Endothelial cell of umbilical vein (primary cell): ENCODE data around the gene TTC3. TPM values are rescaled to one million over a fixed set of nuclear protein-coding genes. Genes with fewer than 3 reads are reported as not detected.

Experiments used
- BruUV-seq: library from RNA; stranded (reverse); fragments of 400-500 nt; replicated peaks from 2 replicates; lab custom pipeline; 2021; lab: Mats Ljungman, UMichigan
- CTCF ChIA-PET: fragments of 300-600, 350-600 bp; sonication (Branson Sonifier 250); formaldehyde crosslinking; loops from one replicate; lab custom pipeline; 2021; ENCODE audit warnings: antibody characterized with exemption, inconsistent platforms; lab: Charles Lee
- POLR2A ChIA-PET: fragments of 300-600, 350-600 bp; sonication (Branson Sonifier 250); formaldehyde crosslinking; loops from one replicate; lab custom pipeline; 2021; ENCODE audit warnings: antibody characterized with exemption, inconsistent platforms; lab: Charles Lee
- DNase-seq: peaks from one replicate; pipeline ENCODE4 v3.0.0-alpha.2; 2011; ENCODE audit warnings: low read depth, low spot score
- FAIRE-seq: peaks from 2 replicates; lab custom pipeline; 2011; peaks lifted over from hg19 to GRCh38; lab: Jason Lieb, UNC
- H2AFZ ChIP-seq: 2 replicates; pipeline ENCODE4 v1.6.0; 2012; ENCODE audit warnings: low read depth, low read length, control low read depth, inconsistent platforms
- H3K27ac ChIP-seq: 2 replicates; pipeline ENCODE4 v1.5.1; 2011; ENCODE audit warnings: low read depth, mild to moderate bottlenecking, control low read depth, low read length, moderate library complexity; ENCODE audit not compliant: insufficient read depth
- H3K27me3 ChIP-seq, 2 experiments: 2 replicates each; pipeline versions ENCODE4 v1.6.0 to v1.6.1; 2011; ENCODE audit warnings: low read length in 2 of 2, mixed read lengths in 1 of 2; ENCODE audit not compliant: control insufficient read depth in 2 of 2, insufficient read depth in 2 of 2
- H3K36me3 ChIP-seq, 2 experiments: 2 replicates in 1 of 2; 3 replicates in 1 of 2; pipeline ENCODE4 v1.5.1; 2011; ENCODE audit warnings: low read length in 2 of 2, mild to moderate bottlenecking in 1 of 2, moderate library complexity in 1 of 2; ENCODE audit not compliant: control insufficient read depth in 2 of 2, insufficient read depth in 2 of 2; ENCODE audit errors: extremely low read depth in 1 of 2
- H3K4me1 ChIP-seq: 3 replicates; pipeline ENCODE4 v1.5.1; 2011; ENCODE audit warnings: mild to moderate bottlenecking, low read length; ENCODE audit not compliant: control insufficient read depth, insufficient read depth; ENCODE audit errors: extremely low read depth
- H3K4me2 ChIP-seq: 2 replicates; pipeline ENCODE4 v1.6.1; 2011; ENCODE audit warnings: low read length, control low read depth, mixed read lengths; ENCODE audit not compliant: insufficient read depth
- H3K4me3 ChIP-seq, 3 experiments: fragments of 200-600 bp in 1 of 3; sonication (generic), shearing (Covaris generic) in 1 of 3; replicated peaks in 1 of 3; 2 replicates each; pipeline ENCODE4 v1.5.1; 2011 to 2016; ENCODE audit warnings: control low read depth in 3 of 3, low read length in 3 of 3, mild to moderate bottlenecking in 2 of 3, inconsistent platforms in 1 of 3, low read depth in 1 of 3, moderate library complexity in 1 of 3; ENCODE audit not compliant: insufficient read depth in 1 of 3
- H3K79me2 ChIP-seq: 2 replicates; pipeline ENCODE4 v1.6.0; 2012; ENCODE audit warnings: low read length, inconsistent platforms; ENCODE audit not compliant: control insufficient read depth, insufficient read depth
- H3K9ac ChIP-seq: replicated peaks from 2 replicates; pipeline ENCODE3; 2011; ENCODE audit warnings: low read length, control low read depth; ENCODE audit not compliant: insufficient read depth; ENCODE audit errors: extremely low read depth
- H3K9me1 ChIP-seq: replicated peaks from 3 replicates; pipeline ENCODE4 v1.6.0; 2011; ENCODE audit warnings: mild to moderate bottlenecking, low read length; ENCODE audit not compliant: control insufficient read depth, insufficient read depth; ENCODE audit errors: extremely low read depth
- H3K9me3 ChIP-seq: replicated peaks from 2 replicates; pipeline ENCODE4 v1.5.1; 2012; ENCODE audit warnings: low read length, inconsistent platforms; ENCODE audit not compliant: control insufficient read depth, insufficient read depth
- H4K20me1 ChIP-seq: replicated peaks from 2 replicates; pipeline ENCODE3; 2011; ENCODE audit warnings: mild to moderate bottlenecking, low read length; ENCODE audit not compliant: control insufficient read depth, insufficient read depth; ENCODE audit errors: extremely low read depth
- EZH2 ChIP-seq: IDR thresholded peaks from 2 replicates; pipeline ENCODE4 v1.6.1; 2012; ENCODE audit warnings: borderline replicate concordance, low read depth, mild to moderate bottlenecking, moderate library complexity, low read length, inconsistent platforms; ENCODE audit not compliant: severe bottlenecking
- FOS ChIP-seq: IDR thresholded peaks from 2 replicates; pipeline ENCODE4 v1.6.1; 2011; ENCODE audit warnings: mild to moderate bottlenecking, low read length, moderate library complexity, borderline replicate concordance; ENCODE audit not compliant: insufficient read depth
- GATA2 ChIP-seq: IDR thresholded peaks from 2 replicates; pipeline ENCODE4 v1.7.0; 2011; ENCODE audit warnings: low read depth, mild to moderate bottlenecking, moderate library complexity, mixed read lengths, low read length; ENCODE audit not compliant: insufficient read length, insufficient read depth
- JUN ChIP-seq: IDR thresholded peaks from 2 replicates; pipeline ENCODE4 v1.6.1; 2011; ENCODE audit warnings: borderline replicate concordance, low read depth; ENCODE audit not compliant: insufficient read length, insufficient read depth
- MYC ChIP-seq: IDR thresholded peaks from one replicate; pipeline ENCODE4 v1.6.1; 2011; ENCODE audit warnings: mild to moderate bottlenecking, low read depth, low read length
- POLR2A ChIP-seq: IDR thresholded peaks from 2 replicates; pipeline ENCODE4 v1.6.1; 2012; ENCODE audit warnings: low read depth, mild to moderate bottlenecking, control low read depth, low read length
- POLR2AphosphoS5 ChIP-seq: IDR thresholded peaks from 2 replicates; pipeline ENCODE4 v1.6.1; 2012; ENCODE audit warnings: low read depth, mild to moderate bottlenecking, control low read depth, low read length, moderate library complexity; ENCODE audit not compliant: insufficient read depth
- dilution Hi-C: fragments of 300-500 bp; cut with MboI; formaldehyde crosslinking; loops from one replicate; pipeline ENCODE4 v1.15.0; 2019; ENCODE audit warnings: low sequenced_read_pairs; ENCODE audit not compliant: extremely low pct_ligation_motif_present
- intact Hi-C: fragments of 100-400 bp; cut with micrococcal nuclease; formaldehyde crosslinking; loops from one replicate; pipeline ENCODE4 v1.10.0; 2022
- polyA plus RNA-seq, 4 experiments: library from polyadenylated mRNA; depleted of rRNA in 3 of 4; stranded (reverse) in 3 of 4; unstranded in 1 of 4; fragments of >200 nt; gene quantifications; 2 replicates each; pipeline versions ENCODE4 v1.2.1 to v1.2.3, GENCODE V29; 2011 to 2012; ENCODE audit warnings: missing spikeins in 1 of 4
- total RNA-seq: library from RNA; stranded (reverse); gene quantifications from 2 replicates; pipeline ENCODE4 v1.2.3, GENCODE V29; 2021
- TF ChIP-seq, protein P1 (sequence below), 2 donors: IDR thresholded peaks; 1 replicate in 1 of 2; 2 replicates in 1 of 2; pipeline ENCODE4 v1.5.1; 2011; ENCODE audit warnings: low read length in 2 of 2, mild to moderate bottlenecking in 2 of 2, moderate library complexity in 2 of 2, control low read depth in 1 of 2, inconsistent platforms in 1 of 2, low read depth in 1 of 2; ENCODE audit not compliant: insufficient read depth in 1 of 2; ENCODE audit errors: extremely low read depth in 1 of 2
- TF ChIP-seq, protein P2 (sequence below): IDR thresholded peaks from 2 replicates; pipeline ENCODE4 v1.6.1; 2011; ENCODE audit not compliant: insufficient read depth, insufficient read length

TTC3 gene
- total and polyA plus RNA-seq, 2 donors (not counting 3 experiments of a cell fraction or from before 2014, with no cell fraction given) = 26.2 to 113 TPM

DNA sequence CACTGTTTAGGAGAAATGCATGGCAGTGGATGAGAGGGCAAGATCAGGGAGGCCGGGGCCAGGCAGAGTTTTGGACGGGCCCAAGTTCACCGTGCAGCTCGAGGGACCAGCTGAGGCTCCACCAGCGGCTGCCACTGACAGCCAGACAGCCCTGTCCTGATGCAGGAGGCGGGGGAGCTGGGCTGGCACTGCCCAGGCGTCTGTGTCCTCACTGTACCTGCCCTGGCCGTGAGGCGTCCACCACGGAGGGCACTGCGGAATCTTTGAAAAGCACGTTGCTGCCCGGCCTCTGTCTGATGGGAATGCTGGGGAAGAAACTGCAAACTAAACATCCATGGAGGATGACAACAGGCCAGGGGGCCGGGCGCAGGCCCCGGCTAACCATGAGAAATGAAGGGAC lies 158.6 kb downstream of the TTC3 start:
- H3K27me3 ChIP-seq = no peaks in the 10 kb centered on the region
- dilution Hi-C loops = no loop called here
- H3K9me1 ChIP-seq = no peaks in the 10 kb centered on the region
- TF ChIP-seq MYC = no peak
- TF ChIP-seq, protein P1, sequence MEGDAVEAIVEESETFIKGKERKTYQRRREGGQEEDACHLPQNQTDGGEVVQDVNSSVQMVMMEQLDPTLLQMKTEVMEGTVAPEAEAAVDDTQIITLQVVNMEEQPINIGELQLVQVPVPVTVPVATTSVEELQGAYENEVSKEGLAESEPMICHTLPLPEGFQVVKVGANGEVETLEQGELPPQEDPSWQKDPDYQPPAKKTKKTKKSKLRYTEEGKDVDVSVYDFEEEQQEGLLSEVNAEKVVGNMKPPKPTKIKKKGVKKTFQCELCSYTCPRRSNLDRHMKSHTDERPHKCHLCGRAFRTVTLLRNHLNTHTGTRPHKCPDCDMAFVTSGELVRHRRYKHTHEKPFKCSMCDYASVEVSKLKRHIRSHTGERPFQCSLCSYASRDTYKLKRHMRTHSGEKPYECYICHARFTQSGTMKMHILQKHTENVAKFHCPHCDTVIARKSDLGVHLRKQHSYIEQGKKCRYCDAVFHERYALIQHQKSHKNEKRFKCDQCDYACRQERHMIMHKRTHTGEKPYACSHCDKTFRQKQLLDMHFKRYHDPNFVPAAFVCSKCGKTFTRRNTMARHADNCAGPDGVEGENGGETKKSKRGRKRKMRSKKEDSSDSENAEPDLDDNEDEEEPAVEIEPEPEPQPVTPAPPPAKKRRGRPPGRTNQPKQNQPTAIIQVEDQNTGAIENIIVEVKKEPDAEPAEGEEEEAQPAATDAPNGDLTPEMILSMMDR (IDR thresholded peaks at IDR 0.05; ENCODE audit: extremely low read depth in 1 of 2, insufficient read depth in 1 of 2, low read depth in 1 of 2, low read length in 2 of 2) = no peak
- TF ChIP-seq, protein P2, sequence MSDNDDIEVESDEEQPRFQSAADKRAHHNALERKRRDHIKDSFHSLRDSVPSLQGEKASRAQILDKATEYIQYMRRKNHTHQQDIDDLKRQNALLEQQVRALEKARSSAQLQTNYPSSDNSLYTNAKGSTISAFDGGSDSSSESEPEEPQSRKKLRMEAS = no peak
- TF ChIP-seq EZH2 = no peak
- no peak for TF ChIP-seq JUN
- TF ChIP-seq POLR2A = no peak
- TF ChIP-seq GATA2 = no peak
- no peak for TF ChIP-seq POLR2AphosphoS5
- no peak for TF ChIP-seq FOS
- no peak overlapping the region for H3K9ac ChIP-seq
- H3K4me1 ChIP-seq = no peaks in the 10 kb centered on the region
- DNase-seq = no peak
- BruUV-seq = no TSS peak
- H3K9me3 ChIP-seq = no peaks in the 10 kb centered on the region
- ChIA-PET POLR2A (no interaction called here), CTCF (no interaction called here)
- intact Hi-C loops = no loop called here
- H4K20me1 ChIP-seq = no peaks in the 10 kb centered on the region
- H3K27ac ChIP-seq = no peak overlapping the region
- H3K4me2 ChIP-seq = no peak overlapping the region
- FAIRE-seq = no peak
- no peak overlapping the region for H3K4me3 ChIP-seq
- peaks cover 12 to 30% of the 10 kb centered on the region in 2 experiments for H3K36me3 ChIP-seq
- no peak overlapping the region for H2AFZ ChIP-seq
- no peaks in the 10 kb centered on the region for H3K79me2 ChIP-seq
